HL-60 (cell line): ENCODE data around the gene POP4.
"Not testable (repeated sequence)": the region's sequence is repeated elsewhere in the genome, so short reads cannot be mapped to it uniquely, and the experiment has no call there.

Source experiments
- DNase-seq, 2 experiments: peaks; one replicate each; pipeline ENCODE4 v3.0.0-alpha.2; 2010 to 2020; ENCODE audit warnings: low read depth in 1 of 2, low spot score in 1 of 2
- H3K27ac ChIP-seq: fragments of 250-450 bp; sonication (Bioruptor Pico); replicated peaks from 2 replicates; pipeline ENCODE4 v1.5.1; 2020; ENCODE audit warnings: mild to moderate bottlenecking, moderate library complexity
- H3K27me3 ChIP-seq: fragments of 250-450 bp; sonication (Bioruptor Pico); 2 replicates; pipeline ENCODE4 v1.5.1; 2021; ENCODE audit warnings: mild to moderate bottlenecking, moderate library complexity; ENCODE audit not compliant: insufficient read depth, poor library complexity, severe bottlenecking
- H3K4me3 ChIP-seq: replicated peaks from 2 replicates; pipeline ENCODE4 v1.5.1; 2011; ENCODE audit warnings: mild to moderate bottlenecking, control low read depth, low read length; ENCODE audit not compliant: insufficient read depth
- CTCF ChIP-seq: IDR thresholded peaks from one replicate; pipeline ENCODE4 v1.5.1; 2011; ENCODE audit warnings: low read length, control low read depth, inconsistent platforms; ENCODE audit not compliant: insufficient read depth
- GABPA ChIP-seq: IDR thresholded peaks from 2 replicates; pipeline ENCODE4 v1.6.1; 2012; ENCODE audit warnings: low read depth
- POLR2AphosphoS5 ChIP-seq: IDR thresholded peaks from 2 replicates; pipeline ENCODE4 v1.6.1; 2012; ENCODE audit warnings: low read depth
- REST ChIP-seq: IDR thresholded peaks from 2 replicates; pipeline ENCODE4 v1.6.1; 2012; ENCODE audit warnings: low read depth; ENCODE audit not compliant: insufficient replicate concordance
- SPI1 ChIP-seq: IDR thresholded peaks from 2 replicates; pipeline ENCODE4 v1.6.1; 2012; ENCODE audit warnings: low read depth, mild to moderate bottlenecking, borderline replicate concordance

The POP4 gene

GRCh38 chr19:29624489-29625185 is 18.6 kb downstream of the POP4 start:
- H3K27ac ChIP-seq, result no peak overlapping the region
- H3K4me3 ChIP-seq, result no peak overlapping the region
- peaks cover 3% of the 10 kb centered on the region for H3K27me3 ChIP-seq
- DNase-seq, result no peak
- no peak for TF ChIP-seq POLR2AphosphoS5

- no peak overlapping the region for H3K4me3 ChIP-seq
- no peak for DNase-seq
- H3K27me3 ChIP-seq, result peaks cover 3% of the 10 kb centered on the region
- no peak overlapping the region for H3K27ac ChIP-seq
- TF ChIP-seq REST, result no peak
- no peak for TF ChIP-seq CTCF
- no peak for TF ChIP-seq POLR2AphosphoS5
- no peak for TF ChIP-seq SPI1
- no peak for TF ChIP-seq GABPA
Measured at GRCh38 chr19:29625186-29625651, 19.1 kb downstream of the POP4 start.

GRCh38 chr19:29626386-29626785 is 20.3 kb downstream of the POP4 start:
- no peak overlapping the region for H3K27ac ChIP-seq
- TF ChIP-seq REST (no peak), CTCF (no peak)
- no peak for DNase-seq
- no peaks in the 10 kb centered on the region for H3K27me3 ChIP-seq
- H3K4me3 ChIP-seq, result no peak overlapping the region

- not testable (repeated sequence) for H3K27me3 ChIP-seq, DNase-seq, H3K4me3 ChIP-seq, H3K27ac ChIP-seq
Measured at GRCh38 chr19:29626832-29627231, 20.7 kb downstream of the POP4 start.

- Histone ChIP-seq H3K27me3 (no peaks in the 10 kb centered on the region), H3K27ac (no peak overlapping the region), H3K4me3 (no peak overlapping the region)
- TF ChIP-seq GABPA, result no peak
- TF ChIP-seq POLR2AphosphoS5, result no peak
- no peak for TF ChIP-seq SPI1
- TF ChIP-seq REST, result no peak
- DNase-seq, result no peak
Measured at GRCh38 chr19:29628661-29629385, 22.7 kb downstream of the POP4 start.
